ENCODE results near the gene RBM39.

- no peak for TF ChIP-seq CTCF (IDR thresholded peaks at IDR 0.05)
- TF ChIP-seq POLR2A (IDR thresholded peaks at IDR 0.05), result no peak
Measured at GRCh38 chr20:35708502-35708901, 33.6 kb downstream of the RBM39 start.
